Nephron (organoid): Measurements from ENCODE around the gene AGAP3.
A peak's percentile ranks its signal among the peaks of the same experiment; 100 is the strongest.

Experiments used
- H3K27ac Mint-ChIP-seq, 3 experiments: 2 replicates each; pipeline ENCODE4 v1.8.0; 2020; ENCODE audit warnings: mixed read lengths in 3 of 3, mild to moderate bottlenecking in 2 of 3, moderate library complexity in 1 of 3
- H3K27me3 Mint-ChIP-seq: 2 replicates; pipeline ENCODE4 v1.8.0; 2021; ENCODE audit warnings: low read depth, mild to moderate bottlenecking, moderate library complexity, mixed read lengths
- H3K36me3 Mint-ChIP-seq: 2 replicates; pipeline ENCODE4 v1.8.0; 2020; ENCODE audit warnings: low read depth, mixed read lengths
- H3K4me1 Mint-ChIP-seq: 2 replicates; pipeline ENCODE4 v1.8.0; 2020; ENCODE audit warnings: mixed read lengths
- H3K4me3 Mint-ChIP-seq, 3 experiments: 2 replicates each; pipeline ENCODE4 v1.8.0; 2020; ENCODE audit warnings: mild to moderate bottlenecking in 3 of 3, mixed read lengths in 3 of 3, moderate library complexity in 2 of 3
- H3K9me3 Mint-ChIP-seq: 2 replicates; pipeline ENCODE4 v1.8.0; 2020; ENCODE audit warnings: mixed read lengths
- TF ChIP-seq, protein P1 (sequence below), 3 experiments: fragments of 200-600 bp; sonication (generic); IDR thresholded peaks; one replicate each; pipeline ENCODE4 v1.5.0; 2021; ENCODE audit warnings: antibody characterized with exemption in 3 of 3; ENCODE audit not compliant: unreplicated experiment in 3 of 3

AGAP3 gene

DNA sequence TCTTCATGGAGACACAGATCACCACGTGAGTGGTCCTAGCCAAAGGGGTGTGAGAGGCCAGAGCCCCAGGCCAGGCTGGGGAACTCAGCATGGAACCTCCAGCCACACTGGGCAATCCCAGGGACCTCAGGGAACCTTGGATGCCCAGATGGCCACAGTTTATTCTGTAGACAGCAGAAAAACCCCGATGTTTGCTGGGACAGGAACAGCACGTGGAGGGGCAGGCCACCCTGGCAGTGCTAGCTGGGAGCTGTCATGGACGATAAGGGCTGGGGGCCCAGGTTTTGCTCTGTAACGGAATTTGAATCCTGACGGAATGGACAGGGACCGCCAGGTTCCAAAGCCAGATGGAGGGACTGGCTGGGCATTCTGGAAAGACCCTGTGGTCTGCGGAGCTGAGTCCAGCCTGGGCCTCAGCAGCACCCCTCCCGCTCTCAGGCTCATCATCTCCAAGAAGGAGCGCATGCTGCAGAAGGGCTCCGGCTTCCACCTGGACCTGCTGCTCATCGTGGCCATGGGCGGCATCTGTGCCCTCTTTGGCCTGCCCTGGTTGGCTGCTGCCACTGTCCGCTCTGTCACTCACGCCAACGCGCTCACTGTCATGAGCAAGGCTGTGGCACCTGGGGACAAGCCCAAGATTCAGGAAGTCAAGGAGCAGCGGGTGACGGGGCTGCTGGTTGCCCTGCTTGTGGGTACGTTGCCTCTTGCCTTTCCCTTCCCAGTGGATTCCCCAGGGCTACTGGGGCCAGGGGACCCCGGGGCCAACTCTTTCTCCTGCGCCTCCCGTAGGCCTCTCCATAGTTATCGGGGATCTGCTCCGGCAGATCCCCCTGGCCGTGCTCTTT, 11.2 kb upstream of the AGAP3 start:
- Mint-ChIP-seq H3K27ac (no peak overlapping the region), H3K27me3 (no peaks in the 10 kb centered on the region), H3K4me1 (peaks cover 17% of the 10 kb centered on the region), H3K9me3 (no peaks in the 10 kb centered on the region), H3K36me3 (peaks cover 26% of the 10 kb centered on the region), H3K4me3 (peak overlapping the region in 2 of 3 experiments; percentile 14 to 37)
- TF ChIP-seq, protein P1, sequence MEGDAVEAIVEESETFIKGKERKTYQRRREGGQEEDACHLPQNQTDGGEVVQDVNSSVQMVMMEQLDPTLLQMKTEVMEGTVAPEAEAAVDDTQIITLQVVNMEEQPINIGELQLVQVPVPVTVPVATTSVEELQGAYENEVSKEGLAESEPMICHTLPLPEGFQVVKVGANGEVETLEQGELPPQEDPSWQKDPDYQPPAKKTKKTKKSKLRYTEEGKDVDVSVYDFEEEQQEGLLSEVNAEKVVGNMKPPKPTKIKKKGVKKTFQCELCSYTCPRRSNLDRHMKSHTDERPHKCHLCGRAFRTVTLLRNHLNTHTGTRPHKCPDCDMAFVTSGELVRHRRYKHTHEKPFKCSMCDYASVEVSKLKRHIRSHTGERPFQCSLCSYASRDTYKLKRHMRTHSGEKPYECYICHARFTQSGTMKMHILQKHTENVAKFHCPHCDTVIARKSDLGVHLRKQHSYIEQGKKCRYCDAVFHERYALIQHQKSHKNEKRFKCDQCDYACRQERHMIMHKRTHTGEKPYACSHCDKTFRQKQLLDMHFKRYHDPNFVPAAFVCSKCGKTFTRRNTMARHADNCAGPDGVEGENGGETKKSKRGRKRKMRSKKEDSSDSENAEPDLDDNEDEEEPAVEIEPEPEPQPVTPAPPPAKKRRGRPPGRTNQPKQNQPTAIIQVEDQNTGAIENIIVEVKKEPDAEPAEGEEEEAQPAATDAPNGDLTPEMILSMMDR (IDR thresholded peaks at IDR 0.05; ENCODE audit: unreplicated experiment in 3 of 3): no peak

DNA sequence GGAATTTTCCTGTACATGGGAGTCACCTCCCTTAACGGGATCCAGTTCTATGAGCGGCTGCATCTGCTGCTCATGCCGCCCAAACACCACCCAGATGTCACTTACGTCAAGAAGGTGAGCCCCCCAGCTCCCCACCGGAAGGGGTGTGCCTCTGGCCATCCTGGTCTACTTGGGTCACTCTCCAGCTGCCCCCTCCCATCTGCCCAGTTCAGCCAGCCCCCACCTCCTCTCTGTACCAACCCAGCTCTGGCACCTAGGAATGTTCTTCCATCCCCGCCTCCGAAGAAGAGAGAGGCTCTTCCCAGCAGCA, 10.7 kb upstream of the AGAP3 start:
- Mint-ChIP-seq H3K36me3 (peaks cover 26% of the 10 kb centered on the region), H3K27me3 (no peaks in the 10 kb centered on the region), H3K4me1 (peaks cover 18% of the 10 kb centered on the region), H3K27ac (no peak overlapping the region), H3K4me3 (peak overlapping the region in 2 of 3 experiments; percentile 14 to 37), H3K9me3 (no peaks in the 10 kb centered on the region)
- TF ChIP-seq, protein P1 (IDR thresholded peaks at IDR 0.05; ENCODE audit: unreplicated experiment in 3 of 3): no peak

DNA sequence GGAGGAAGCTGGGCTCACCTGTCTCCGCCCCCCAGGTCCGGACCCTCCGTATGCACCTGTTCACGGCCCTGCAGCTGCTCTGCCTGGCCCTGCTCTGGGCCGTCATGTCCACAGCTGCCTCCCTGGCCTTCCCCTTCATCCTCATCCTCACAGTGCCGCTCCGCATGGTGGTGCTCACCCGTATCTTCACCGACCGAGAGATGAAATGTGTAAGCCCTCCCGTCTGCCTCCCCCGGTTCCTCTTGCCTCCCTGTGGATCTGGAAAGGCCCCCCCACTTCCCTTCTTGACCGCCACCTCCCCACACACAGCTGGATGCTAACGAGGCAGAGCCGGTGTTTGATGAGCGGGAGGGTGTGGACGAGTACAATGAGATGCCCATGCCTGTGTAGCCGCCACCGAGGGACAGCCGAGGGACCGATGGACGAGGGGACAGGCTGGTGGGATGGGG, 10.3 kb upstream of the AGAP3 start:
- no peaks in the 10 kb centered on the region for H3K27me3 Mint-ChIP-seq
- H3K9me3 Mint-ChIP-seq: no peaks in the 10 kb centered on the region
- no peak overlapping the region for H3K27ac Mint-ChIP-seq
- peaks cover 18% of the 10 kb centered on the region for H3K4me1 Mint-ChIP-seq
- H3K36me3 Mint-ChIP-seq: peaks cover 26% of the 10 kb centered on the region
- TF ChIP-seq, protein P1 (IDR thresholded peaks at IDR 0.05; ENCODE audit: unreplicated experiment in 3 of 3): no peak
- H3K4me3 Mint-ChIP-seq: no peak overlapping the region

DNA sequence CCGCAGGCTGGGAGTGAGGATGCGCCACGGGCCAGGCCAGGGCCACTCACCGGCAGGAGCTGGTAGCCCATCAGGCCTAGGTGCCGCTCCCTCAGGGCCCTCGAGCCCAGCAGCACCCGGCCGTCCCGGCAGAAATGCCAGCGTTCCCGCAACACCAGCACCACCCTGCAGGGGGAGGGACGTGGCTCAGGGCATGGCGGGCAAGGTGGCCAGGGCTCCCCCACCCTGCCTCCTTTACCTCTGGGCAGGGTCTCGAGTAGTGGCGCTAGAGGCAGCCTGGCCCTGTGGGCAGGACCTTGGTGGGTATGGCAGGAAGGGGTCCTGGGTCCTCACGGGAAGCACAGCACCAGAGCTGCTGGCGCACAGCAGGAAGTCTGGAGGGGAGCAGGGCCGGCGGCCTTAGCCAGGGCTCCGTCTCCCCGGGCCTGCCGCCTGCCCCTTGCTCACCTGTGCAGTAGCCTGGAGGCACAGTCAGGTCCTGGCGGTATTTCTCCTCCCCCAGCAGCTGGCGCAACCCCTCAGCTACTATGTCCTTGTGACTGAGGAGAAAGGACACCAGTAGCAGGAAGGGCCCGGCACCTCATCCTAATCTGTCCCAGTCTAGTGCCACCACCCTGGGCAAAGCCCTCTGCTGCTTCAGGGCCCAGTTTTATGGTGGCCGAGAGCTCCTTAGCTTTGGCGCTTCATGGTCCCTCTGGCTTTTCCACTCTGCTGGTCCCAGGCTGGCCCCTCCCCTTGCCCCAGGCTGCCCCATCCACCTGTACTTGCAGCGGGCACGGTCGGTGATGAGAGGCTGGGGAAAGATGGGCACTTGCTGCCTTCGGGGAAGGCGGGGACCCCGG, 9.2 kb upstream of the AGAP3 start:
- H3K27ac Mint-ChIP-seq: no peak overlapping the region
- peaks cover 22% of the 10 kb centered on the region for H3K36me3 Mint-ChIP-seq
- TF ChIP-seq, protein P1 (IDR thresholded peaks at IDR 0.05; ENCODE audit: unreplicated experiment in 3 of 3): peak in 1 of 3 experiments; percentile 30
- peak overlapping the region in 2 of 3 experiments; percentile 19 to 25 for H3K4me3 Mint-ChIP-seq
- no peaks in the 10 kb centered on the region for H3K9me3 Mint-ChIP-seq
- peaks cover 18% of the 10 kb centered on the region for H3K4me1 Mint-ChIP-seq
- no peaks in the 10 kb centered on the region for H3K27me3 Mint-ChIP-seq

DNA sequence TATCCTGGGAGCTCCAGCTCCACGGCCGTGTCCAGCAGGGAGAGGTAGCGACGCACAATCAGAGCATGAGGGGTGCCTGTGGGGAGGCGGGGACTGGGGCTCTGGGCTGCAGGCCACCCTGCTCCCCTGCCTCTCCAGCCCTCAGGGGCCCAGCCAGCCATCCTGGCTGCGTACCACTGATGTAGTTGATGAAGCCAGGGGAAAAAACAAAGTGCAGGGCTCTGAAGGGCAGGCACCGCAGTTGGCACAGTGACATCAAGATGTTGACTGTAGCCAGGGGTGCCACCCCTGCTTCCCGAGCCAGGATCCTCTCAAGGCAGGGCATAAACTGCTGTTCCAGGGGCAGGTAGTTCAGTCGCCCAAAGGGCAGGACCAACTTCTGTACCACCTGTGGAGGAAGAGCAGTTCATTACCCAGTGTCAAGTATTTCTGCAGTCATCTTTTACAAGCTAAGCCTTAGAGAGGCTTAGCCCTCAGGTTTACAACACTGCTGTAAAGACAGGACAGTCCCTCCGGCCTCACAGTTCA, 8.5 kb upstream of the AGAP3 start:
- Mint-ChIP-seq H3K27ac (peak overlapping the region; percentile 9 to 84 (median 82)), H3K27me3 (no peaks in the 10 kb centered on the region), H3K9me3 (no peaks in the 10 kb centered on the region), H3K36me3 (peaks cover 19% of the 10 kb centered on the region), H3K4me3 (peak overlapping the region; percentile 75 to 93 (median 91)), H3K4me1 (peaks cover 22% of the 10 kb centered on the region)
- TF ChIP-seq, protein P1 (IDR thresholded peaks at IDR 0.05; ENCODE audit: unreplicated experiment in 3 of 3): no peak
